AG09319 (cell line): ENCODE results near the gene HOXB9.

Experiments used
- DNase-seq: peaks from one replicate; pipeline ENCODE4 v3.0.0-alpha.2; 2010; ENCODE audit warnings: low read depth; ENCODE audit errors: extremely low read depth
- CTCF ChIP-seq: IDR thresholded peaks from 2 replicates; pipeline ENCODE4 v1.5.1; 2011; ENCODE audit warnings: low read depth, mild to moderate bottlenecking, inconsistent platforms, low read length, moderate library complexity

Gene HOXB9

GRCh38 chr17:48579471-48579759 lies 46.7 kb downstream of the HOXB9 start:
- TF ChIP-seq CTCF, result no peak
- DNase-seq, result no peak

- no peak for TF ChIP-seq CTCF
- no peak for DNase-seq
Observed at GRCh38 chr17:48578616-48579470, 47.3 kb downstream of the HOXB9 start.

DNA sequence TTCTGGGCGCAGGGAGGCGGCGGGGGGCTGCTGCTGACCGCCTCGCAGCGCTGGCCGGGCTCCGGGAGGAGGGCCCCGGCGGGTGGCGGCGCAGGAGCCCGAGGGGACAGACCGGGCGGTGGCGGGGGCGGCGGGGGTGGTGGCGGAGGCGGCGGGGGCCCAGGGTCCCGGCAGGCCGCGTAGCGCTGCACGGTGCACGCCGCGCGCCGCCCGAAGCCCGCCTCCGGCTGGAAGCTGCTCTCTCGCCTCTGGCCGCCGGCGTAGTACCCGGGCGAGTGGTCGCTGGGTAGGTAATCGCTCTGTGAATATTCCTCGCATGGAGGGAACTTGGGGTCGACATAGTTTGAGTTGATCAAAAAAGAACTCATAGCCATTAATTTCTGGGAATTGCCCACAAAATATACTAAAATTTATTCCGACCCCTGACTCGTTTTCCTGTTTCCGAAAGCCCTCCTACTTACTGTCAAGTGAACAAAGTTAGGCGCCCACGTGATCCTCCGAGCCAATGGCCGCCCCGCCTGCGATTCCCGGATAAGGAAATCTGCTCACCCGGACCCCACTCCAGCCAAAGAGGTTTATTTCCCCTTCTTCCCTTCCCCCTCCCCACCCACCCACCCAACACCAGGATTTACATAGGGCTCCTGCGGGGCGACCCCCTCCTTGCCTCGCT lies 48.1 kb downstream of the HOXB9 start, which contains the start of gene HOXB4:
Gene HOXB4, minus strand, starts transcription at position 405 of the 670 bp plus-strand sequence. Its CDS starts 31 bp downstream, at position 374.
- no peak for DNase-seq

DNA sequence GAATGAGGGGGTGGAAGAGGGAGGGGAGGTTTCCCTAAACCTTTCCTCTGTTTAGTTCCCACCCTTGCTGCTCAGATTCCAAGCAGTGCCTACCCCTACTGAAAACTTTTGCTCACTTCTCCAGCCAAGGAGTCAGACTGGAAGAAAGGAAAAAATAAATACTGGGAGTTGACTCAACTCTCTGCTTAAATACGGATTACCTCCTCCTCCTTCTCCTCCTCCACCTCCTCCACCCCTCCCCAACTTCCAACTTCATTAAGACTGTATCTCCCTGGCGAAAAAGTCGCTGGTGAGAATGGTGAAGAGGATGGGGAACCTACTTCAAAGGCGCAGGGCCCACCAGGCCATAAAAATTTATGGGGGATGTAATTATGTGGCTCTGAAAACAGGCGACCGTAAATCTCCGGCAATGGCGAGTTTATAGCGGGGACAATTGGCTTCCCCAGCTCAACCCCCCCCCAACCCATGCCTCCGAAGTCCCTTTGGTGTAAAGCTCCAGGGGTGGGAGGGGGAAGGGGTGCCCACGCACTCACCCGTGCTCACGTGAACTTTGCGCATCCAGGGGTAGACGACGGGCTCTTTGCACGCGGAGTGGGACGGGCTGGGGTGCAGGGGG lies 48.7 kb downstream of the HOXB9 start:
- DNase-seq, result no peak
- TF ChIP-seq CTCF, result no peak

More for the DNA sequence above, 48.1 kb downstream of the HOXB9 start, which contains the start of gene HOXB4:
- TF ChIP-seq CTCF, result no peak

DNA sequence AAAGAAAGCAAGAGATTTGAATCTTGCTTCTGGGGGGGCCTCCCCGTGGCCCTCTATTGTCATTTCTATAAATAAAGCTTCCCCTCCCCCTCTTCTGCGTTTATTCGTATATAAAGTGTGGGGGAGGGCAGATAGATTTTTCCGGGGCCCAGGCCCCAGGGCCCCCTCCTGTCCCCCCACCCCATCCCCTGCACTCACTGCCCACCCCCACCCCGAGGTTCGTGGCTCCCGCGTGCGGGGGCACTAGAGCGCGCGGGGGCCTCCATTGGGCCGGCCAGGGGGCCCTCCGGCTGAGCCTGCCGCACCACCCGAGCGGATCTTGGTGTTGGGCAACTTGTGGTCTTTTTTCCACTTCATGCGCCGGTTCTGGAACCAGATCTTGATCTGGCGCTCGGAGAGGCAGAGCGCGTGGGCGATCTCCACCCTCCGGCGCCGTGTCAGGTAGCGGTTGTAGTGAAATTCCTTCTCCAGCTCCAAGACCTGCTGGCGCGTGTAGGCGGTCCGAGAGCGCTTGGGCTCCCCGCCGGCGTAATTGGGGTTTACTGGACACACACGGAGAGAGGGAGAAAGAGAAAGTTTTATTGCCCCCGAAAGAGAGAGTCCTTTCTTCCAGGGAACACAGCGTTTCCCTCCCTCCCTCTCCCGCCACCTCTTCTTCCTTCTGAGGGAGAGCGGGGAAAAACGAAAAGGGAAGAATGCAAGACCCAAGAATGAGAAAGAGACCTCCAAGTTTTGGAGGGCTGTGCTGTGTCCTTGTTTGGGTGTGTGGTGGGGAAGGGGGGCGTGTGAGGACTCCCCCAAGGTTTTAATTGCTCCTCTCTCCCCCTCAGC lies 49.5 kb downstream of the HOXB9 start:
- DNase-seq, result no peak

More for the DNA sequence above, 49.5 kb downstream of the HOXB9 start:
- no peak for TF ChIP-seq CTCF
